ENCODE results near the gene NKTR.

DNA sequence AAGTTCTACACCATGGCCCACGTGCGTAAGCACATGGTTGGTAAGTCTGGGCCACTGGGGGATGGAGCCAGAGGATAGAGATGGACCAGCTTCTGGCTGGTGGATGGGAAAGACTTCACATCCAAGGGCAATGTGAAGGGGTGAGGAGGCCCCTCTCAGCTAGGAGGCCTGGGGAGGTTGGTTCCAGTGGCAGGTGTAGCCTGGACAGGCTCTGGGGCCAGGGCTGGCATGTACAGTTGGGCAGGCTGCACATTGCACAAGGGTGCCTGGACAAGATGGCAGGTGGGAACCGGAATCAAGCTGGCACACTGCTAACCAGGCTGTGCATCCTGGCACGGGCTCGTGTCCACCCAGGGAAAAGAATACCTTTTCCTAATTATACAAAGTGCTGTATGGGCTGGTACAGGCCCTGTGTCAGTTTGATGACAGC lies 61.1 kb downstream of the NKTR start:
- TF ChIP-seq POLR2AphosphoS5 (IDR thresholded peaks at IDR 0.05) (no peak), POLR2A (IDR thresholded peaks at IDR 0.05) (no peak)
- TF ChIP-seq, protein P1, sequence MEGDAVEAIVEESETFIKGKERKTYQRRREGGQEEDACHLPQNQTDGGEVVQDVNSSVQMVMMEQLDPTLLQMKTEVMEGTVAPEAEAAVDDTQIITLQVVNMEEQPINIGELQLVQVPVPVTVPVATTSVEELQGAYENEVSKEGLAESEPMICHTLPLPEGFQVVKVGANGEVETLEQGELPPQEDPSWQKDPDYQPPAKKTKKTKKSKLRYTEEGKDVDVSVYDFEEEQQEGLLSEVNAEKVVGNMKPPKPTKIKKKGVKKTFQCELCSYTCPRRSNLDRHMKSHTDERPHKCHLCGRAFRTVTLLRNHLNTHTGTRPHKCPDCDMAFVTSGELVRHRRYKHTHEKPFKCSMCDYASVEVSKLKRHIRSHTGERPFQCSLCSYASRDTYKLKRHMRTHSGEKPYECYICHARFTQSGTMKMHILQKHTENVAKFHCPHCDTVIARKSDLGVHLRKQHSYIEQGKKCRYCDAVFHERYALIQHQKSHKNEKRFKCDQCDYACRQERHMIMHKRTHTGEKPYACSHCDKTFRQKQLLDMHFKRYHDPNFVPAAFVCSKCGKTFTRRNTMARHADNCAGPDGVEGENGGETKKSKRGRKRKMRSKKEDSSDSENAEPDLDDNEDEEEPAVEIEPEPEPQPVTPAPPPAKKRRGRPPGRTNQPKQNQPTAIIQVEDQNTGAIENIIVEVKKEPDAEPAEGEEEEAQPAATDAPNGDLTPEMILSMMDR (IDR thresholded peaks at IDR 0.05), result no peak

All from suprapubic skin (tissue), 4 donors.